ENCODE measurements around the gene CREG2. TPM values are rescaled to one million over a fixed set of nuclear protein-coding genes. Genes with fewer than 3 reads are reported as not detected.

The CREG2 gene
- total RNA-seq, 1 experiment from 2014 or later: 0.21 TPM

DNA sequence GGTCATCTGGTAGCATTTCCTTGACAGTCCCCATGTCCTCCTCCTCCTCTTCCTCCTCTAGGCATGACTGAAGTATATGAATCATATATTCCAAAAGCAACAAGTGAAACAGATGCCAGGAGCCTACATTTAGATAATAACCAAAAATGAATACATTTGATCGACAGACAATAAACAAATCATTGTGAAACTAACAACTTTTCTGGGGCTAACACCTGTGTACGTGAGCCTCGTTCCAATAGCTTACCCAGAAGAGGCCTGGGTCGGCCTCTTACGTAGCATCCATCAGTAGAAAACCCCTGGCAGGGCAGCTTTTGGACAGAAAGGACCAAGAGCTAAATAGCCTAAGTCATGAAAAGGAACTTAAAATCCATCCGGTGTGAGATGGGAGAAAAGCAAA is 15.3 kb upstream of the CREG2 start:
- H3K27ac ChIP-seq (ENCODE audit: low read length): no peak overlapping the region
- H3K36me3 ChIP-seq (ENCODE audit: control insufficient read depth, insufficient read depth, low read length): no peaks in the 10 kb centered on the region
- no peak for DNase-seq (ENCODE audit: low read depth, low spot score)
- ChIA-PET POLR2A (no interaction called here), CTCF (interaction anchor here (0.6 kb wide), 2 partner anchors 16 to 414 kb away, joined by 3 to 10 read pairs; no protein-coding TSS in a partner anchor)
- intact Hi-C loops (cut with micrococcal nuclease; ENCODE audit: unreplicated experiment) (no loop called here), in situ Hi-C loops (cut with HindIII; ENCODE audit: low pct_unique_long_range_greater_than_20kb, low sequenced_read_pairs) (no loop called here)
- peaks cover 8% of the 10 kb centered on the region; the same call in 1 of the 2 replicates for H3K27me3 ChIP-seq (ENCODE audit: control insufficient read depth, insufficient read depth, low read length)
- BruUV-seq (replicated peaks): no TSS peak
- H3K4me1 ChIP-seq (ENCODE audit: control insufficient read depth, insufficient read depth, low read length): no peaks in the 10 kb centered on the region
- no peak for ATAC-seq
- TF ChIP-seq POLR2AphosphoS5 (IDR thresholded peaks at IDR 0.05; ENCODE audit: low read depth, low read length) (no peak), SIN3A (IDR thresholded peaks at IDR 0.05; ENCODE audit: borderline replicate concordance, insufficient read depth, low read depth, low read length) (no peak), TCF7L2 (IDR thresholded peaks at IDR 0.05; ENCODE audit: low read depth, low read length) (no peak)
- TF ChIP-seq, protein P1, sequence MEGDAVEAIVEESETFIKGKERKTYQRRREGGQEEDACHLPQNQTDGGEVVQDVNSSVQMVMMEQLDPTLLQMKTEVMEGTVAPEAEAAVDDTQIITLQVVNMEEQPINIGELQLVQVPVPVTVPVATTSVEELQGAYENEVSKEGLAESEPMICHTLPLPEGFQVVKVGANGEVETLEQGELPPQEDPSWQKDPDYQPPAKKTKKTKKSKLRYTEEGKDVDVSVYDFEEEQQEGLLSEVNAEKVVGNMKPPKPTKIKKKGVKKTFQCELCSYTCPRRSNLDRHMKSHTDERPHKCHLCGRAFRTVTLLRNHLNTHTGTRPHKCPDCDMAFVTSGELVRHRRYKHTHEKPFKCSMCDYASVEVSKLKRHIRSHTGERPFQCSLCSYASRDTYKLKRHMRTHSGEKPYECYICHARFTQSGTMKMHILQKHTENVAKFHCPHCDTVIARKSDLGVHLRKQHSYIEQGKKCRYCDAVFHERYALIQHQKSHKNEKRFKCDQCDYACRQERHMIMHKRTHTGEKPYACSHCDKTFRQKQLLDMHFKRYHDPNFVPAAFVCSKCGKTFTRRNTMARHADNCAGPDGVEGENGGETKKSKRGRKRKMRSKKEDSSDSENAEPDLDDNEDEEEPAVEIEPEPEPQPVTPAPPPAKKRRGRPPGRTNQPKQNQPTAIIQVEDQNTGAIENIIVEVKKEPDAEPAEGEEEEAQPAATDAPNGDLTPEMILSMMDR (IDR thresholded peaks at IDR 0.05): no peak
- TF ChIP-seq, protein P2, sequence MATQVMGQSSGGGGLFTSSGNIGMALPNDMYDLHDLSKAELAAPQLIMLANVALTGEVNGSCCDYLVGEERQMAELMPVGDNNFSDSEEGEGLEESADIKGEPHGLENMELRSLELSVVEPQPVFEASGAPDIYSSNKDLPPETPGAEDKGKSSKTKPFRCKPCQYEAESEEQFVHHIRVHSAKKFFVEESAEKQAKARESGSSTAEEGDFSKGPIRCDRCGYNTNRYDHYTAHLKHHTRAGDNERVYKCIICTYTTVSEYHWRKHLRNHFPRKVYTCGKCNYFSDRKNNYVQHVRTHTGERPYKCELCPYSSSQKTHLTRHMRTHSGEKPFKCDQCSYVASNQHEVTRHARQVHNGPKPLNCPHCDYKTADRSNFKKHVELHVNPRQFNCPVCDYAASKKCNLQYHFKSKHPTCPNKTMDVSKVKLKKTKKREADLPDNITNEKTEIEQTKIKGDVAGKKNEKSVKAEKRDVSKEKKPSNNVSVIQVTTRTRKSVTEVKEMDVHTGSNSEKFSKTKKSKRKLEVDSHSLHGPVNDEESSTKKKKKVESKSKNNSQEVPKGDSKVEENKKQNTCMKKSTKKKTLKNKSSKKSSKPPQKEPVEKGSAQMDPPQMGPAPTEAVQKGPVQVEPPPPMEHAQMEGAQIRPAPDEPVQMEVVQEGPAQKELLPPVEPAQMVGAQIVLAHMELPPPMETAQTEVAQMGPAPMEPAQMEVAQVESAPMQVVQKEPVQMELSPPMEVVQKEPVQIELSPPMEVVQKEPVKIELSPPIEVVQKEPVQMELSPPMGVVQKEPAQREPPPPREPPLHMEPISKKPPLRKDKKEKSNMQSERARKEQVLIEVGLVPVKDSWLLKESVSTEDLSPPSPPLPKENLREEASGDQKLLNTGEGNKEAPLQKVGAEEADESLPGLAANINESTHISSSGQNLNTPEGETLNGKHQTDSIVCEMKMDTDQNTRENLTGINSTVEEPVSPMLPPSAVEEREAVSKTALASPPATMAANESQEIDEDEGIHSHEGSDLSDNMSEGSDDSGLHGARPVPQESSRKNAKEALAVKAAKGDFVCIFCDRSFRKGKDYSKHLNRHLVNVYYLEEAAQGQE (IDR thresholded peaks at IDR 0.05; ENCODE audit: insufficient read depth in 1 of 2, low read depth in 2 of 2, low read length in 1 of 2): no peak
- no peaks in the 10 kb centered on the region for H3K9me3 ChIP-seq (ENCODE audit: control insufficient read depth, insufficient read depth, low read depth, low read length)
- no peak overlapping the region for H3K4me3 ChIP-seq (ENCODE audit: low read depth in 2 of 2, low read length in 2 of 2)

DNA sequence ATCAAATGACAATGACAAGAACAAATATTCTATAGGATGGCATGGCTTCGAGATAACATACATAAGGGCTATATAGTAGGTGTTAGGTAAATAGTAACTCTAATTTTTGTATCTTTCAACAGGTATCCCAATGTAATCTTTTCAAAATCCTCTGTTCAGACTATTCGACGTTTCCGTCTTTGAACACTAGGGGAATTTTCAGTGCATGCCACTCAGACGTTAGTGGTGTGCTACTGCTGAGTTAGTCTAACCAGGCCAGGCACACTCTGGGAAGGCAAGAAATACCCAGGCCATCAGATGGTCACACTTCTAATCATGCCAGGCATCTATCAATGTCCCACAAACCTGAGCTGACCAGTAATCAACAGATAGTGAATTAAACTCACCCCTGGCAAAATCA is 14.6 kb upstream of the CREG2 start:
- TF ChIP-seq SIN3A (IDR thresholded peaks at IDR 0.05; ENCODE audit: borderline replicate concordance, insufficient read depth, low read depth, low read length): no peak
- TF ChIP-seq POLR2AphosphoS5 (IDR thresholded peaks at IDR 0.05; ENCODE audit: low read depth, low read length): no peak
- TF ChIP-seq, protein P1 (IDR thresholded peaks at IDR 0.05): peak; percentile 49; the same call in 1 of the 2 replicates
- POLR2A ChIA-PET: no interaction called here
- H3K4me3 ChIP-seq (ENCODE audit: low read depth in 2 of 2, low read length in 2 of 2): no peak overlapping the region
- H3K4me1 ChIP-seq (ENCODE audit: control insufficient read depth, insufficient read depth, low read length): no peaks in the 10 kb centered on the region
- no peaks in the 10 kb centered on the region for H3K9me3 ChIP-seq (ENCODE audit: control insufficient read depth, insufficient read depth, low read depth, low read length)
- no peak overlapping the region for H3K27ac ChIP-seq (ENCODE audit: low read length)
- H3K27me3 ChIP-seq (ENCODE audit: control insufficient read depth, insufficient read depth, low read length): peaks cover 9% of the 10 kb centered on the region
- in situ Hi-C loops (cut with HindIII; ENCODE audit: low pct_unique_long_range_greater_than_20kb, low sequenced_read_pairs) (no loop called here), intact Hi-C loops (cut with micrococcal nuclease; ENCODE audit: unreplicated experiment) (no loop called here)
- BruUV-seq (replicated peaks): no TSS peak
- no peaks in the 10 kb centered on the region for H3K36me3 ChIP-seq (ENCODE audit: control insufficient read depth, insufficient read depth, low read length)
- ATAC-seq (peak; percentile 77; the same call in 1 of the 2 replicates), DNase-seq (ENCODE audit: low read depth, low spot score) (no peak)
- CTCF ChIA-PET: interaction anchor here (0.6 kb wide), 1 partner anchor 415 kb away, joined by 3 read pairs; no protein-coding TSS in a partner anchor
